Measurements from ENCODE around the gene CAMKMT.

CAMKMT gene

DNA sequence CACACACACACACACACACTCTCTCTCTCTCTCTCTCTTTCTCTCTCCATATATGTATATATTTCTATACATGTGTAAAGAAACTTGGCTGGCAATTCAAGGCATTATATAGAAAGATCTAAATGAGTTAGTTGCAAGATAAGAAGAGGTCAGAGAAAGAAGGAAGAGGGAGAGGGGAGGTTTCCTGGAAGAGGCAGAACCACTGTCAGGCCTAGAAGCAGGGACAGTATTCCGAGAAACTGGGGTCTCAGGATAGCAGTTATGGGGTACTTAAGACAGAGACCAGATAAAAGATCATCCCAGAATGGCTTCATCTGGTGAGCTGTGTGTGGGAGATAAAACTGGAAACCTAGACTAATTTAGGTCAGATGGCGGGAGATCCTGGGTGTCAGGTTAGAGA is 180.8 kb downstream of the CAMKMT start:
- no peak overlapping the region for H3K4me3 ChIP-seq (ENCODE audit: low read length)
- DNase-seq (ENCODE audit: low read depth, low spot score), result no peak

DNA sequence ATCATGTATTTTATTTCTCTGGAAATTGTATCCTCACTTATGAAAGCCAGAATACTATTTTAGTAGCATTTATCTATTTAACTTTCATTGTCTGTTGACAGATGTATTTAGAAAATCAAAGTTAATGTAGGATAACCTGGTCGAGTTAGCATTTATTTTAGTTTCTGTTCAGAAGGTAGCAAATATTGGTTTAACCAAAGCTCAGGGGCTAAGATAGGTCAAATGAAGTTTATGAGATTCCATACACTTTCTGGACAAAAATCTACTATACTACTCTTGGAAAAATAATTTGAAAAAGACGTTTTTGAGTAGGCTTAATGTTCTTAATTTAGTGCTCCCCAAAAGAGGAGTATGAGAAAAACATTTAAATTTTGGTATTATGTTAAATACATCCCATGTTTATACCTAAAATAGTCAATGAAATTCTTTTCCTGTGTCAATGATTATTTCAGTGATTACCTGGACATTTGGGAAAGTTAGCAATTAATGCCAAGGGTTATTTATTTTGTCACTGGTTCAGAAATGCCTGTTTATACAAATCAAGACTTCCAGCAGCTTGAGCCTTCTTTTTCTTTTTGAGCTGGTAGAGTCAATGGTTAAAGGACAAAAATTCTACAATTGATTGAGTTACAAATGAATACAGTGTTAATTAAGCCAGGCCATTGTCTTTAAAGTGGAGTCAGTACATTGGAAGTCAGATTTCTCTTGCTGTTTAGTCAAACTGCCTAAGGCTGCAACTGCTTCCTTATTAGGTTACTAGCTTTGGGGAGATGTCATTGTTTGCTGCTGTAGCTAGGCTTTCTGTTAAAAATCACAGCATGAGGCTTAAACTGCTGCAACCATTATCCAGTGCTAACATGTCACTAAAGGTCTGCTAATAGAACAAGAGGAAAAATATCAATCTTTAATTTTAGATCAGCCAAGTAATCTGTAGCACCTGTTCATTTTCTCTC is 182.3 kb downstream of the CAMKMT start:
- DNase-seq (ENCODE audit: low read depth, low spot score), result no peak
- no peak overlapping the region for H3K4me3 ChIP-seq (ENCODE audit: low read length)

DNA sequence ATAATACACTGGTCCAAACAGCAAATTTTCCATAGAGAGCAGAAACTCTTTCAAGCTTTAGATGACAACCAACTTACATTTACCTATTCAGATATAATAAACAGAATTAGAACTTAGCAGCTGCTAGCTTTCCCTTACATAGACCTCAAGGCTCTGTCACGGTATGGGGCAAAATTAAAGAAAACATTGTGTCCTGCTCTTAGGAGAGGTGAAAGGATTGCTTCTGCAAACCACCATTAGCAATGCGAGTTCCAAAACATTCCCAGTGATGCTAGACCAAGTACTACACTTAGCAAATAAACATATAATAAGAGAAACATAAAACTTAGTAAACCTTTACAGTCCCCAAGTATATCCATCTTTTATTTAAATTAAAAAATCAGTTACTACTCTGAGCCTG is 183.3 kb downstream of the CAMKMT start:
- DNase-seq (ENCODE audit: low read depth, low spot score), result no peak
- no peak overlapping the region for H3K4me3 ChIP-seq (ENCODE audit: low read length)

DNA sequence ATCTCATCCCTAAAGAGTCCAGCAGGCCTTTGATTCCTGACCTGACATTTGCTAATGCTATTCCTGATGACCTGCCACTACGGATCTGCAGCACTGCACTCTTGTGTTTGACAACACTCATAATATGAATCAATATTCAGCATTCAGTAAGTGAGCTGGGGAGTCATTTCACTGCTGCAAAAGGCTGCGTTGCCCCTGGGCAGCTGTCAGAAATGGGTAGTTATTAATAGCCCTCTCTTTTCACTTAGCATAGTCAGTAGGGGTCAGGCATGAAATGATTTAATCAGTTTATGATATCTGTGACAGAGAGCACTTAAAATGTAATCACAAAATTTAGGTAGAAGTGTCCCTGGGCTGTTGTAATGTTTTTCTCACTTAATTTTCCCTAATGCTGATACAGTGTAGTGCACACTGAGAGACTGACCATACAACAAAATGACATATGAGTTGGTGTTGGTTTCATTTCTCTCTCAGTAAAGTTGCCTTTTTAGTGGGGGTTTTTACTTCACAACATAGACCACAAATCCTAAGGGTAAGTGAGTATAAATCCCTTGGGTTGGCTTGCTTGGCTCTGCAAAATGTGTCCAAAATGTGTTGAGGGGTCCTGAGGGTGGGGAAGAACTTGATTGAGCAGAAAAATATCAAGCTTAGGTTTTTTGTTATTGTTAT is 184.8 kb downstream of the CAMKMT start:
- no peak overlapping the region for H3K4me3 ChIP-seq (ENCODE audit: low read length)
- no peak for DNase-seq (ENCODE audit: low read depth, low spot score)

DNA sequence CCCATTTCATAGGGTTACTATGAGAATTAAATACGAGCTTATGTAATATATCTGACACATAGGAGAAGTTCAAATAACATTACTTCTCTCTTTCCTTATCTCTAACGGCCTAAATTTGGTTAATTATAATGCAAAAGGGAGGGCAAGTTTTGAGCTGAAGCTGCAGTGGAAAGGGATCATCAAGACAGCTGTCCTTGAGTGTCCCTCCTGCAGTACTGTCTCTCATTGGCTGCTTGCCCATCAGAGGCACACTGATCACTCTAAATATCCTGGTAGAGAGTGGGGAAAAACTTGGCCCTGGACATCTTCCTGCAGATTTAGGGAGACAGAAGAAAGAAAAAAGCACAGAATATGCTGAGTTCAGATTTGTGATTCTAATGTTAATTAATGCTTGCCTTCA is 186.0 kb downstream of the CAMKMT start:
- H3K4me3 ChIP-seq (ENCODE audit: low read length), result no peak overlapping the region
- no peak for DNase-seq (ENCODE audit: low read depth, low spot score)

DNA sequence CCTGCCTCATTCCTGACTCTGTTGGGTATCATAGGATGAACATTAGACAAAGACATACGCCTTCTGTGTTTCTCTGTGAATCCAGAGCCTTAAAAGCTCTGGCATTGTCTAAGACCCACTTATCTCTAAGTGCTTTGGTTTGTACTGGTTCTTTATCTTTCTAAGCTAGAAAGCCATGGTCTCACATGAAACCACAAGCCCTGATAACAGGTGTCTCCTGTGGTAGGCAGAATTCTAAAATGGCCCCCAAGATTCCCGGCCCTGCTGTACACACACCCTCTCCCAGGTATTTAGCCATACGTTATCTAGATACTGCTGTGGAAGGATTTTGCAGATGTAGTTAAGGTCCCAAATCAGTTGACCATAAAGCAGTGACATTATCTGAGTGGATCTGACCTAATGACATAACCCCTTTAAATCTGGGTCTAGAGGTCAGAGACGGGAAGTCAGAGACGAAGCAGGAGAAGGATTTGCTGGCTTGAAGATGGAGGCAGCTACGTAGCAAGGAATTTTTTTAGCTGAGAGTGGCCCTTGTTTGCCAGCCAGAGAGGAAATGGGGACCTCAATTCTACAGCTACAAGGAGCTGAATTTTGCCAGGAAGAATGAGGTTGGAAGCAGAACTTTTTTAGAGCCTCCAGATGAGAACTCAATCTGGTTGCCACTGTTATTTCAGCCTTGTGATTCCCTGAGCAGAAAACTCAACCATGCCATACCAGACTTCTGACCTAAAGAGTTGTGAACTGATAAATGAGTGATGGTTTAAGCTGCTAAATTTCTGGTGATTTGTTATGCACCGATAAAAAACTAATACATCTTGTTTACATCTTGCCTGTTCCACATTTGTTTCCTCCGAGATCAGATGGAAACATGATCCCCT is 186.7 kb downstream of the CAMKMT start:
- no peak for DNase-seq (ENCODE audit: low read depth, low spot score)
- no peak overlapping the region for H3K4me3 ChIP-seq (ENCODE audit: low read length)

DNA sequence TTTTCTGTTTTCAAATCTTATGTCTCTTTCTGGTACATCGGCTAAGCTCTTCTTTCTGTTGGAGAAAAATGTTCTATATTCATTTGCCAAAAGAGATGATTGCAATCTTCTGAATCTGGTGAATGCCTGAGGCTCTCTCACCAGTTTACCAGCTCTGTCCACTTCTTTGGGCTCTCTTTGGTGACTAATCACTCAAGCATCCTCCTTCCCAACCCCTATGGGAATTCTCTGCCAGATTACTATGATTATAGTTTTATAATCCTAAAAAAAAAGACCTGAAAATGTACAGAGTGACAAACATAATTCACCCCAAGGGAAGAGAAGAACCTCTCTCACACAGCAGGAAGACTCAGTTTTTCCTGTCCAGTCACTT is 187.3 kb downstream of the CAMKMT start:
- no peak overlapping the region for H3K4me3 ChIP-seq (ENCODE audit: low read length)
- DNase-seq (ENCODE audit: low read depth, low spot score), result no peak

DNA sequence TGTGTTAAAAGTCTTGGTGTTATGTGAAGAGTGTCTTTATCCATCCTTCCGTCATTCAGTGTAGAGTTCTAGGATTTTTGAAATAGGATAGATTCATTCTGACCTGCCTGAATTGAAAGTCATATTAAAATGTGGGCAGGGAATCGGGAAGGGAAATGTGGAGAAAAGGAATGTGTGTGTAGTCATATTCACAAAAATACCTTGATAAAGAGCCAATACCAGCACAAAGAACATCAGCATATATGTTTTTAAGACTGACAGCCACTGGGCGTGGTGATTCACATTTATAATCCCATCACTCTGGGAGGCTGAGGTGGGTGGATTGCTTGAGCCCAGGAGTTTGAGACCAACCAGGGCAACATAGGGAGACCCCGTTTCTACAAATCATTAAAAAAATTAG is 188.1 kb downstream of the CAMKMT start:
- DNase-seq (ENCODE audit: low read depth, low spot score), result no peak
- no peak overlapping the region for H3K4me3 ChIP-seq (ENCODE audit: low read length)

DNA sequence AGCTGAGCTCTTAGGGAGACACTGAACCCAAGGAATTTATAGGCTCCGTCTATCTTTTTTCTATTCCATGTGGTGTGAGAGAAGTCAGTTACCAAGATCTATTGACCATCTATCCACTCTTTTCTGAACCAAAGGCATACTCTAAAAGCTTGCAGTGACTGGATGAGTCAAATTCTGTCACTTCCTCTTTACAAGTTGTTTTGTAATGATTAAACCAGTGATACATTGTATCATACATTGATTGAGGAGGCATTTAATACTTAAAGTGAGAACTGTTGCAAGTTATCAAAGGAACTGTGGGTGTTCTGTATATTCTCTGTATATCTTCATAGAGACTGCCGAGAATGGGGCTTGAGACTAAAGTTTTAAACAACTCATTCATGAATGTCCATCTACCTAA is 188.8 kb downstream of the CAMKMT start:
- no peak for DNase-seq (ENCODE audit: low read depth, low spot score)
- H3K4me3 ChIP-seq (ENCODE audit: low read length), result no peak overlapping the region

DNA sequence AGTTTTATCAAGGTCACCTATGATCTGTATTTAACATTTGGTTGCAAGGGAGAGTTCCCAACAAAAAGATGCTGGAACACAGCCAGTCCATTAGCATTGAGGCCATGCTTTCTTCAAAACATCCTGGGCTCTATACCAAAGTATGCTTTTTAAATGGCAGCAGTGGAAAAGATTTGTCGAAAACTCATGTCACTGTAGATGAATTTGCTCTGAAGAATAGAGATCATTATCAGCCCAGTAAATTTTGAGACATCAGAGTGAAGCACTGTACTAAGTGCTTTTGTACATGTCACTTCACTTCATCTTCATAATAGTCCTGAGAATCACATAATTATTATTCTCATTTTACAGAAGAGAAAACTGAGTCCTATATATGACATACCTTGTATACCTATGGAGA is 189.8 kb downstream of the CAMKMT start:
- H3K4me3 ChIP-seq (ENCODE audit: low read length), result no peak overlapping the region
- DNase-seq (ENCODE audit: low read depth, low spot score), result no peak

DNA sequence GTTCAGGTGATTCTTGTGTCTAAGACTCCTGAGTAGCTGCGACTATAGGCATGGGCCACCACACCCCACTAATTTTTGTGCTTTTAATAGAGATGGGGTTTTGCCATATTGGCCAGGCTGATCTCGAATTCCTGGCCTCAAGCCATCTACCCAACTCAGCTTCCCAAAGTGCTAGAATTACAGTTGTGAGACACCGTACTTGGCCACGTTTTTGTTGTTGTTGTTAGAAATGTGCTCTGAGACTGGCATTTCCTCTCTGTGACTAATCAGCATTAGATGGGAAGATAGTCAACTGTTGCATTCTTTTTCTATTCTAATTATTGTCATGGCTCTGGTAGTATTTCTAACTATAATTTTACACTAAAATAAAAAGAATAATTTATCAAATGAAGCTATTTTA is 191.7 kb downstream of the CAMKMT start:
- DNase-seq (ENCODE audit: low read depth, low spot score), result no peak
- H3K4me3 ChIP-seq (ENCODE audit: low read length), result no peak overlapping the region

DNA sequence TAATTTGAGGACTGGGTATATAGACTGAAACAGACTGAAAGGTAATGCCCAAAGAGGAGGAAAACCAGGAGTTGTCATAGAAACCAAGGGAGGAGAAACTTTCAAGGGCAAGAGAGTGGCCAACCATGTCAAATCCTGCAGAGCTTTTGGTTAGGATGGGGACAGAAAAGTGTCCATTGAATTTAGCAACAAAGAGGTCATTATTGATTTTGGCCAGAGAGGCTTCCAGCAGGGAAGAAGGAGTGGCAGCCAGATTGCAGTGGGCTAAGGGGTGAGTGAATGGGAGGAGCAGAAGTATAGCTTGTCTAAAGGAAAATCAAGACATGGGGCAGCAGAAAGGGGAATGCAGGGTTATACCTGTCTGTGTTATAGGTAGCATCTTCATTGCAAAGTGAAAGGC is 194.0 kb downstream of the CAMKMT start:
- DNase-seq (ENCODE audit: low read depth, low spot score), result no peak
- H3K4me3 ChIP-seq (ENCODE audit: low read length), result no peak overlapping the region

DNA sequence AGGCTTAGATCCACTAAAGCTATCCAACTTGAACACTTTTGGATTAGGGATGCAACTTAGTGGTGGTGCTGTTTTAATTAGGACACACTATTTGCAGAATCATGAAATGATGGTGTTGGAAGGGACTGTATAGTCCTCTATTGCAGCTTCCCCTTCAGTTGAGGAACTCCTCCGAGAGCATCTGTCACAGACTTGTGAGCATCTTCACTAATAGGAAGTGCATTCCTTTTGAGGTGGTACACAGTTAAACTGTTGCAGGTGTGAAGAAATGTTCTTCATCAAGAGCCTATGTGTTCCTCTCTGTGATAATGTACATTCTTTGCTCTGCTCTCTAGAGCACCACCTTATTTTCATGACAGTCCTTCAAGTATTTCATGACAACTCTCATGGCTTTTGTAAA is 197.4 kb downstream of the CAMKMT start:
- DNase-seq (ENCODE audit: low read depth, low spot score), result peak; percentile 31
- H3K4me3 ChIP-seq (ENCODE audit: low read length), result no peak overlapping the region

DNA sequence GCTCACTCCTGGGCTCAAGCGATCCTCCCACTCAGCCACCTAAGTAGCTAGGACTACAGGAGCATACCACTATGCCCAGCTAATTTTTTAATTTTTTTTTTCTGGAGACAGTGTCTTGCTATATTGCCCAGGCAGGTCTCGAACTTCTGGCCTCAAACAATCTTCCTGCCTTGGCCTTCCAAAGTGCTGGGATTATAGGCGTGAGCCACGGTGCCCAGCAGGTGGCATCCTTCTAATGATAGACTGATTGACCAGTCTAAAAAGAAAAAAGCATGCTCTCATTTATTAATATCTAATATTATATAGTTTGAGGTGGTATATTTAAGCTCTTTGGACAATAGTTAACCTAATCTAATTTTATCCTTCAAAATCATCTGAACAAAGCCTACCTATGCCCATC is 198.6 kb downstream of the CAMKMT start:
- no peak overlapping the region for H3K4me3 ChIP-seq (ENCODE audit: low read length)
- no peak for DNase-seq (ENCODE audit: low read depth, low spot score)

DNA sequence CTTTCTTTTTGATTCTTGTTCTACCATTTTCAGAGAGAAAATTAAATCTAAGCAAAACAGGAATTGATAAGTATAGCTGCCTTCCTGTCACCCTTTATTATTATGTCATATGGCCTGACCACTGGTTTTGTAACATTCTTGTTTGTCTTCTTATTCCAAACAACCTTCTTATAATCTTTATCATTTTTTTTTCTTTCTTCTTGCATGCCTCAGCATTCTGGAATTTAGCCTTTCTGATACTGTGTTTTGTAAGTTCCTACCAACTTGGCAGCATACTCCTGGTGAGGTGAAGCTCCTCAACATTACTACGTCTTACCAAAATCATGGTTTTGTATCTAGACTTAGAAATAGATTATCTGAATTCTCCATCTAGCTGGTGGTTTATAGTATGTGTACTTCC is 199.2 kb downstream of the CAMKMT start:
- H3K4me3 ChIP-seq (ENCODE audit: low read length), result no peak overlapping the region
- no peak for DNase-seq (ENCODE audit: low read depth, low spot score)

DNA sequence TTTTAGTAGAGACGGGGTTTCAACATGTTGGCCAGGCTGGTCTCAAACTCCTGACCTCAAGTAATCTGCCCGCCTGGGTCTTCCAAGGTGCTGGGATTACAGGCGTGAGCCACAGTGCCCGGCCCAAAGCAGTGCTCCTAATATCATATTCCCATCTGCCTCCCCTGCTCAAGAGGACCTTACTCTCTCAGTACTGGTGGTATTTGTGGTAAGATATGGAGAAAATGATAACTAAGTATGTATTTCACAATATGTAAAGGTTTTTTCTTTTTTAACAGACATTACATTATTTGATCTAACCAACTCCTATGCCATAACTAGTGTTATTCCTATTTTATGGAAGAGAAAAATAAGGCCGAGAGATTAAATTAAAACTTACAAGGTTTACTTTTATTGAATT is 201.0 kb downstream of the CAMKMT start:
- no peak overlapping the region for H3K4me3 ChIP-seq (ENCODE audit: low read length)
- no peak for DNase-seq (ENCODE audit: low read depth, low spot score)

DNA sequence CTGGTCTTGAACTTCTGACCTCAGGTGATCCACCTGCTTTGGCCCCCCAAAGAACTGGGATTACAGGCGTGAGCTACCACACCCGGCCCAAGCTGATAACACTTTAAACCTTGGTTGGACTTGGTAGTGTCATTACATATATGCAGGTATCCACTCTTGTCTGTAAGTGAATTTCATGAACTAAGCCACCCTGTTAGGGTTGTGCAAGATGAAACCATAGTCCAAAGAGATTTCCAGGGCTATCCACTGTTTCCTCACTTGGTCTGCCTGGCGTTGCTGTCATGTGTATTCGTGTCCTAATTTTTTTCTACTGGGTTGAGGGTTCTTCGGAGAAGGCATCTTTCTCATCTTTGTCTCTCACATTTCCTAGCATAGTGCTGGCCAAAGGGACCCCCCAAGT is 203.0 kb downstream of the CAMKMT start:
- H3K4me3 ChIP-seq (ENCODE audit: low read length), result no peak overlapping the region

DNA sequence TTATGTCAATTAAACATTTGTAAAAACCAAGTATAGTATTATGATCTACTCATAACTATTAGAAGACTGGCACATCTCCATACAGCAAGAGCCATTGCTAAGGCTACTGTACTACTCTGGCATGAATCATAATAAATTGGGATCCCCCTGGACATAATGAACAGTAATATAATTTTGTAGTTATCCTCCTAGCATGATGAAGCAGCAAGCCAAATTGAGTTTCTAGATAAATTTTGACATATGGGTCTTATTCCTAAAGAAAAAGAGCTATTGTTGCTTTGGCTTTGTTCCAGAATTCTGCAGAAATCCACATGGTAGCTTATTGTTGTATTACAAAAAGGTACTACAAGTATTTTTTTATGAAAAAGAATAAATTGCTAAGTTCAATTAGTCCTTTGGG is 204.3 kb downstream of the CAMKMT start:
- H3K4me3 ChIP-seq (ENCODE audit: low read length), result no peak overlapping the region
- DNase-seq (ENCODE audit: low read depth, low spot score), result no peak

More for the DNA sequence above, 203.0 kb downstream of the CAMKMT start:
- no peak for DNase-seq (ENCODE audit: low read depth, low spot score)

DNA sequence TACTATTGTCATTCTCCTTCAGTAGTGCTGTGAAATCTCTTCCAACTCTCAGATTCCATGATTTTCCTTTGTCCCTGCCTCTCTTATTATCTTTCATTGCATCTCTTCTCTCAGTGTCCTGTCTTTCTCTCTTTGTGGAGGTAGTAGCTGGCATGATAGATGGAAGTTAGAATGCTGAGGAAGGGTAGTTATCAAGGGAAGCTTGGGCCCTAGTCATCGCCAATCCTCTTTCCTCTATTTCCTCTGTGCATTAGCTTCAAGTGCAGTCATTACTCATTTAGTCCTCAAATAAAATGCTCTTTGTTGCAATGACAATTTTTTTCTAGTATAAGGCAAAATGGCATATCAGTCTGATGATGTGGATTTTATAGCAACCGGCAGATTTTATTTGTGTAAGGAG is 207.7 kb downstream of the CAMKMT start:
- no peak for DNase-seq (ENCODE audit: low read depth, low spot score)
- H3K4me3 ChIP-seq (ENCODE audit: low read length), result no peak overlapping the region

DNA sequence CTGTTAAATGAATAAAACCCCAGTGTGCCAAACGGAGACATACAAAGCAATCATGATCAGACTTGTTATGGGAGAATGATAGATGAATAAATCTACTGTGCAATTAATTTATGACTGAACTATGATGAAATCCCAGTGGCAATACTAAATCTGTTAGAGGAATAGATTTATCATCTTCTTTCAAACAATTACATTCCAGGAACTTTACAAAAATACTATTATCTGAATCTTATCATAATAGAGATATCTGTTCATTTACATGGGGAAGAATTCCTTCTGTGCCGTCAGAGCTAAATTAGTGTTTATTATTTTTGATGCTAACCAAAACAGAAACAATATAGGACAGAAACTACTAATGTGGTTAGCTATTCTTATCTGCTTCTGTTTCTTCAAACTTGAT is 208.5 kb downstream of the CAMKMT start:
- no peak overlapping the region for H3K4me3 ChIP-seq (ENCODE audit: low read length)
- no peak for DNase-seq (ENCODE audit: low read depth, low spot score)

All from Jurkat, Clone E6-1 (cell line).